GM12891 (cell line): Measurements from ENCODE around the gene PFKFB3.
"Not testable (repeated sequence)": the region's sequence is repeated elsewhere in the genome, so short reads cannot be mapped to it uniquely, and the experiment has no call there.

ENCODE experiments used
- DNase-seq: peaks from one replicate; pipeline ENCODE4 v3.0.0; 2011; ENCODE audit warnings: low spot score; ENCODE audit not compliant: insufficient read length
- FAIRE-seq: peaks from 2 replicates; lab custom pipeline; 2011; peaks lifted over from hg19 to GRCh38; lab: Jason Lieb, UNC
- PAX5 ChIP-seq: IDR thresholded peaks from 2 replicates; pipeline ENCODE4 v1.6.1; 2011; ENCODE audit warnings: low read length, moderate library complexity, mild to moderate bottlenecking; ENCODE audit not compliant: insufficient read depth, severe bottlenecking
- POLR2A ChIP-seq: IDR thresholded peaks from 2 replicates; pipeline ENCODE4 v1.6.1; 2011; ENCODE audit warnings: low read depth, low read length, control low read depth
- POLR2AphosphoS5 ChIP-seq: IDR thresholded peaks from 2 replicates; pipeline ENCODE4 v1.6.1; 2011; ENCODE audit warnings: low read depth, low read length, control low read depth
- POU2F2 ChIP-seq: IDR thresholded peaks from 2 replicates; pipeline ENCODE4 v1.6.1; 2011; ENCODE audit warnings: low read depth, mild to moderate bottlenecking, control low read depth, low read length, moderate library complexity
- SPI1 ChIP-seq: IDR thresholded peaks from 2 replicates; pipeline ENCODE4 v1.6.1; 2011; ENCODE audit warnings: low read depth, low read length, control low read depth
- TAF1 ChIP-seq: IDR thresholded peaks from 2 replicates; pipeline ENCODE4 v1.6.1; 2011; ENCODE audit warnings: low read depth, low read length, control low read depth

Gene PFKFB3

DNA sequence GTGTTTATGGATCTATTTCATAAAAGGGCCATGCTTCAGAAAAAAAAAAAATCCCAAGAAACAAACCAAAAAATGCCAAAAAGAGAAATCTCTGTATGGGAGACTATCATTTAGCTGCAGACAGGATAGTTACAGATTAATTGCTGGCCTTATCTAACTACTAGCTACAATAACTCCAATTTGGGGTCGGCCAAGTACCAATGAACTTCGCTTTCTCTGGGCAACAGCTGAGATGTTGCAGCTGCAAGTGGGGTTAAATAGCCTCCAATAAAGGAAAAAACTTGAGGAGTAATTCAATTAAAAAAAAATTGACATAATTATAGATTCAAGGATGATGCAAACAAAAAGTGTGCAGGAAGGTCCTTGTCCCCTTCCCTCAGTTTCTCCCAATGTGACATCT is 73.6 kb downstream of the PFKFB3 start:
- FAIRE-seq (no peak), DNase-seq (no peak)
- no peak for TF ChIP-seq PAX5
- TF ChIP-seq POU2F2 = no peak
- no peak for TF ChIP-seq POLR2AphosphoS5
- no peak for TF ChIP-seq POLR2A
- TF ChIP-seq SPI1 = no peak
- no peak for TF ChIP-seq TAF1

DNA sequence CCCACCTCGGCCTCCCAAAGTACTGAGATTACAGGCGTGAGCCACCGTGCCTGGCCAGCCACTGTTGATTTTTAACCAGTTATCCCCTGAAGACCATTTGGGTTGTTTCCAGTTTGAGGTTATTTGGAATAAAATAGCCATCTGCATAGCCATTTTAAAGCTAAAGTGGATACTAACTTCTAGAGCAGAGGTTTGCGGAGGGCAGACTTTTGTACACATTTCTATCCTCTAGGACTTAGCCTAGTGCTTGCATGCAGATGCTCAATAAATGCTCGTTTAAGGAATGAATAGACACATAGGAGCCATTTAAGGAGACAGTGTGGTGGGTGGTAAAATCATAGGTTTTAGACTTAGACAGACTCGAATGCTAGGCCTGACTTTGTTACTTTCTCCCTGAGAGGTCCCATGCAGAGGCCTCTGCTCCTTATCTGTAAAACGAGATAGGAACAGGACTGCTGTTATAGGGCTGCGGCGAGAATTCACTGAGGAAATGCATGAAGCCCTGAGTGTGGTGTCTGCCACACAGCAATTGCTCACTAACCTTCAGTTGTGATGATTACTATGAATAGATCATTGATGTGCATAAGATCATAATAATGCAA is 75.9 kb downstream of the PFKFB3 start:
- TF ChIP-seq SPI1 = no peak
- TF ChIP-seq POU2F2 = no peak
- TF ChIP-seq POLR2AphosphoS5 = no peak
- TF ChIP-seq TAF1 = no peak
- TF ChIP-seq POLR2A = no peak
- no peak for TF ChIP-seq PAX5
- FAIRE-seq = no peak
- DNase-seq = no peak

DNA sequence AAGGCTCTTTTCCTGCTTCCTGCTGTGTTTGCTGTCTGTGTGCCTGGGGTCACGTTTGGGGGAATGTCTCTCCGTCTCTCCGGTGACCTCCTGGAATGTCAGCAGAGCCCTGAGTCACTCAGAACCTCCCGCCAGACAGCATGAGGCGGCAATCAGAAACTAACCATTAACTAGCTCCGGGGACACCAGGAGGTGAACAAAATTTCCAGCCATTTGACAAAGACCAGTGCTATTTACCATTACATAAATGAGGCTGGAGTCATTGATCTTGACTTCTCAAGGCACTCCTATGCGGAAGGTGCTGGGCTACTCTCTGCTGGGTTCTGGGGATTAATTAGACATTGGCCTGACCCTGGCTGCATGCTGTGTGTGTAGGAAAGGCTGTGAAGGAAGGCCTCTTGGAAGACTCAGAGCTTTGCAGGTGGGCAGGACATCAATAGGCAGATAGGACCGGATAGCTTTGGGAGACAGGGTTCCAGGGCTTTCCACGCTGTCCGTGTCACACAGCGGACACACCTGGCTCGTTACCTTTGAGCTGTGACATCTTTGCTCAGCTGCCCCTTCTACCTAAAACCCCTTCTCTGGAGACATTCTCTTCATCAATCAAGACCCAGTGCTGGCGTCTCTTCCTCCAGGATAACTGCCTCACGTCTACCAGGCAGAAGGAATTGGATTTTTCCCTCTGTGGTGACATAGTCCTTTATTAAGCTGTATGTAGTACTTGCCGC is 77.0 kb downstream of the PFKFB3 start:
- no peak for DNase-seq
- no peak for FAIRE-seq
- TF ChIP-seq SPI1 (no peak), POLR2AphosphoS5 (no peak), PAX5 (no peak), POU2F2 (no peak), TAF1 (no peak), POLR2A (no peak)

DNA sequence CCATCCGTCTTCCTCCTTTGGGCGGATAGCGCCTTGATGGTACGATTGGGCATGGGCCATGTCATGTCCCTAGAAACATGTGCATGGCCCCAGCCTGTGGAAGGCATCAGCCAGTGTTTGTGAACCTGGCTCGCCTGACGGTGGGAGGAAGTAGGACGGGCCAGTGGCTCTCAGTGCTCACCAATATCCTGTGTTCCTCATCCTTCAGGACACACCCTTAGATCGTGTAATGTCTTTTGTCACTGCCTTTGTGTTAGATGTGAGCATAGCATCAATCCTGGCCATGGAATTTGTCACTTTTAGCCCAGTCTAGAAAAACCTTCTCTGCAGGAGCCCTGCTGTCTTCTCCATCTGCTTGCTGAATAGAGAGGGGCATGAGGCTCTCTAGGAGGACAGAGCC is 77.6 kb downstream of the PFKFB3 start:
- no peak for FAIRE-seq
- TF ChIP-seq TAF1 (no peak), POLR2A (no peak), POU2F2 (no peak), PAX5 (no peak), POLR2AphosphoS5 (no peak)
- DNase-seq = no peak

DNA sequence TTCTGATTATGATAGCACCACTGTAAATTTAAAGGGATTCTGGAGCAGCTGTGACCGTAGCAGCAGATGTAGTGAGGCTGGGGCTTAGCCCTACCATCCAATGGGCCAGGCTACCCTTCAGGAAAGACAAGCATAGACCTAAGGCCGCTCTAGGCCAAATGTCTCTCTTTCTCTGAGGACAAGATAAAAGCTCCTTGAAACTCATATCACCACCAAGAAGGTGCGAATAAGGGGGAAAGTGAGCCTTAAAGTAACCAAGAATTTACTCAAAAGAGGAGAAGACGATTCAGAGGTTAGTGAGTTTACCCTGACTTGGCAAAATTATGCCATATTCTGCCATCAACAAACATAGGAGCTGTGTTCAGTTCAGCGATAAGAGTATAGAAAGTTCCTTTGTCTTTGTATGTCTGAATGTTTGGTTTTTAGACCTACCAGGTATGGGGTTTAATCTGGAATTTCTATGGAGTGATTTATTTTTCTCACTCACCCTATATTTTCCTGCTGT is 79.8 kb downstream of the PFKFB3 start:
- DNase-seq (no peak), FAIRE-seq (no peak)
- TF ChIP-seq POLR2AphosphoS5 (no peak), TAF1 (no peak), SPI1 (no peak), POU2F2 (no peak), PAX5 (no peak), POLR2A (no peak)

DNA sequence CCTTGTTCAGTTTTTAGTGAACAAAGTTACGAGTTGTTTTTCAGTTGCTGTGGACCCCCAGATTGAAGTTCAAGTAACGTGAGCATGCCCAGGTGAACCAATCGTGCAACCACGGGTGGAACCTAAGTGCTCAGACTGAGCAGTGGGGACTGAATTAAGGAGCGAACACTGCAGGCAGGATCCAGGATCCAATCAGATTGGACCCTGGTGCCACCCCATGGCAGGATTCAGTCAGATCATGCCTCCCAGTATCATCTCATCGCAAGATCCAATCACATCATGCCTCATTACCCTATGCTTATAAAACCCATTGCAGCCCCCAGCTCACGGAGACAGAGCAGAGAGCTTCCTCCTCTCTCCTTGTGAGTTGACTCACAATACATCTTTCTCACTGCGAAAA is 80.9 kb downstream of the PFKFB3 start:
- TF ChIP-seq POLR2A (no peak), POLR2AphosphoS5 (no peak), PAX5 (no peak), SPI1 (no peak), POU2F2 (no peak), TAF1 (no peak)
- DNase-seq = no peak
- FAIRE-seq = no peak

DNA sequence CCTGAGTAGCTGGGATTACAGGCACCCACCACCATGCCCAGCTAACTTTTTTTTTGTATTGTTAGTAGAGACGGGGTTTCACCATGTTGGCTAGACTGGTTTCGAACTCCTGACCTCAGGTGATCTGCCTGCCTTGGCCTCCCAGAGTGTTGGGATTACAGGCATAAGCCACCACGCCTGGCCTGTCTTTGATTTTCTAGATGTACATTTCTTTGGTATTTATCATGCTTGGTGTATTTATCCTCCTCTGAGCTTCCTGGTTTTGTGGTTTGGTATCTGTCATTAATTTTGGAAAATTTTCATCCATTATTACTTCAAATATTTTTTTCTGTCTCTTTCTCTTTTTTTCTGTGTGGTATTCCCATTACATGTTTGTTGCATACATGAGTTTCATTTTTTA is 87.9 kb downstream of the PFKFB3 start:
- not testable (repeated sequence) for FAIRE-seq, DNase-seq

DNA sequence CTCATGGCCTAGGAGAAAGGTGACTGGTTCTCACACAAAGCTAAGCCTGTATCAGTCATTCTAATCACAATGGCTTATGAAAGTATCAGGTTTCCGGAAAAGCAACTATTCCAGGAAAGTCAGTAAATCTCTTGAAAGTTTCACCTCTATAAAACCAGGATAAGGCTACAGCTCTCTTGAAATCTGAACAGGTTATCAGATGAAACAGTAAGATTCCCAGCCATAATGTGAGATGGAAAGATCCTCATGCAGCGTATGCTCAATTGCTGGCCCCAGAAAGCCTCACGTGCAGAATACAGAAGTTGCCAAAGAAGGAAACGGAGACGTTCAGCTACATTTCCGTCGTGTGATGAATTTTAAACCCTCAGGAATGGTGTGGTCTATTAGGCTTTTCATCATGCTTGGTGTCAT is 90.0 kb downstream of the PFKFB3 start:
- FAIRE-seq (no peak), DNase-seq (no peak)
- no peak for TF ChIP-seq POLR2A
- no peak for TF ChIP-seq PAX5
- no peak for TF ChIP-seq POLR2AphosphoS5
- no peak for TF ChIP-seq SPI1
- TF ChIP-seq POU2F2 = no peak
- no peak for TF ChIP-seq TAF1

DNA sequence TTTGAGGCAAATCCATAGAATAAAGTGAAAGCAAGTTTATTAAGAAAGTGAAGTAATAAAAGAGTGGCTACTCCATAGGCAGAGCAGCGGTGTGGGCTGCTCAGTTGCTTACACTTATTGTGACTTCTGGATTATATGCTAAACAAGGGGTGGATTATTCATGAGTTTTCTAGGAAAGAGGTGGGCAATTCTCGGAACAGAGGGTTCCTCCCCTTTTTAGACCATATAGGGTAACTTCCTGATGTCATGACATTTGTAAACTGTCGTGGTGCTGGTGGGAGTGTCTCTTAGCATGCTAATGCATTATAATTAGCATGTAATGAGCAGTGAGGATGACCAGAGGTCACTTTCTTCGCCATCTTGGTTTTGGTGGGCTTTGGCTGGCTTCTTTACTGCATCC is 93.7 kb downstream of the PFKFB3 start:
- FAIRE-seq, DNase-seq: not testable (repeated sequence)

DNA sequence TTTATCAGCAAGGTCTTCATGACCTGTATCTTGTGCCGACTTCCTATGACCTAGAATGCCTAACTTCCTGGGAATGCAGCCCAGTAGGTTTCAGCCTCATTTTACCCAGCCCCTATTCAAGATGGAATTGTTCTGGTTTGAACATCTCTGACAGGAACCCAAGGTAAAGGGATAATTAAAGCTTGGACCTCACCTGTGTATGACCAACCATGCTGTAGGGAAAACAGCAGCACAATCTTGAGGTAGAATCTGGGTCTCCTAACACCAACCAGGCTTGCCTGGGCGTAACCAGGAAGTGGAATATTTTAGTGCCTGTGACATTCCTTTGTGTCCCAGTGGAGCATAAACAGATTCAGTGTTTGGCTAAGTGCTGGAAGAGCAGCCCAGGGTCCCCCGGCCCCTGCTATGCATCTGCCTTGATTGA is 94.1 kb downstream of the PFKFB3 start:
- FAIRE-seq = no peak
- TF ChIP-seq SPI1 (no peak), POLR2AphosphoS5 (no peak), TAF1 (no peak), POLR2A (no peak), POU2F2 (no peak), PAX5 (no peak)
- DNase-seq = no peak
